ENCODE results near the gene AKAIN1.

DNA sequence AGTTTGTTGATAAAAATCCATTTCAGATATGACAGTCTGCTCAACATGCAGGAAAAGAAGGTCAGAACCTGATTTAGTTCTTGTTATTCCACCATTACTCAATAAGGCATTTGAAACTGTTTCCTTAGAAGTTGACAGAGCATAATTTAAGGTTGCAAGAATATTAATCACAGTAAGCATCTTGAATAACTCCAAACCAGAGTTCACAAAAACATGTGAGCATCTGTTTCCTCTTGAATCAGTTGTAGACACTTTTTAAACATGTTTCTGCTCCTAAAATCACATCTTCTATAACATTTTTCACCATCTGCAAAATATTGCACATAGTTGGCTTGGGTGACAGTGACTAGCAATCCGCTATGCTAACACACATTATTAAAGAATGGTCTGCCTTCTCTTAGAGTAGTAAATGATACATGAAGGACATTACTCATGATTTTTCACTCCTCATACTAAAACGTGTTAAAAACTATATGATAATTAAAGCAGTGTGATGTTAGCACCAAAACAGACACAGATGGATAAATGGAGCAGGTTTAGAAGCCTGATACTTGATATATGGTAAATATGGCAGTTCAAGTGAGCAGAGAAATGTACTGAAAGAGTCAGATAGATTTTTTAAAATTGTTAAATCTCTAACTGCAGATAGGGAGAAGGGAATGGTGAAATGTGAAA is 30.3 kb downstream of the AKAIN1 start:
- no peak for TF ChIP-seq POLR2A (IDR thresholded peaks at IDR 0.05)
- TF ChIP-seq, protein P1, sequence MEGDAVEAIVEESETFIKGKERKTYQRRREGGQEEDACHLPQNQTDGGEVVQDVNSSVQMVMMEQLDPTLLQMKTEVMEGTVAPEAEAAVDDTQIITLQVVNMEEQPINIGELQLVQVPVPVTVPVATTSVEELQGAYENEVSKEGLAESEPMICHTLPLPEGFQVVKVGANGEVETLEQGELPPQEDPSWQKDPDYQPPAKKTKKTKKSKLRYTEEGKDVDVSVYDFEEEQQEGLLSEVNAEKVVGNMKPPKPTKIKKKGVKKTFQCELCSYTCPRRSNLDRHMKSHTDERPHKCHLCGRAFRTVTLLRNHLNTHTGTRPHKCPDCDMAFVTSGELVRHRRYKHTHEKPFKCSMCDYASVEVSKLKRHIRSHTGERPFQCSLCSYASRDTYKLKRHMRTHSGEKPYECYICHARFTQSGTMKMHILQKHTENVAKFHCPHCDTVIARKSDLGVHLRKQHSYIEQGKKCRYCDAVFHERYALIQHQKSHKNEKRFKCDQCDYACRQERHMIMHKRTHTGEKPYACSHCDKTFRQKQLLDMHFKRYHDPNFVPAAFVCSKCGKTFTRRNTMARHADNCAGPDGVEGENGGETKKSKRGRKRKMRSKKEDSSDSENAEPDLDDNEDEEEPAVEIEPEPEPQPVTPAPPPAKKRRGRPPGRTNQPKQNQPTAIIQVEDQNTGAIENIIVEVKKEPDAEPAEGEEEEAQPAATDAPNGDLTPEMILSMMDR (IDR thresholded peaks at IDR 0.05): no peak

Measured in adrenal gland (tissue), 5 donors.